Panc1 (cell line): ENCODE results near the gene SPG21.

Experiments used
- POLR2AphosphoS5 ChIP-seq: IDR thresholded peaks from 2 replicates; pipeline ENCODE4 v1.6.1; 2012; ENCODE audit warnings: mild to moderate bottlenecking, low read depth, low read length, moderate library complexity
- SIN3A ChIP-seq: IDR thresholded peaks from 2 replicates; pipeline ENCODE4 v1.6.1; 2012; ENCODE audit warnings: low read depth, mild to moderate bottlenecking, low read length, moderate library complexity, borderline replicate concordance; ENCODE audit not compliant: insufficient read depth
- TF ChIP-seq, protein P1 (sequence below): fragments of 450-650 bp; IDR thresholded peaks from 2 replicates; pipeline ENCODE4 v1.5.1; 2017; ENCODE audit warnings: mild to moderate bottlenecking
- TF ChIP-seq, protein P2 (sequence below), 2 experiments: IDR thresholded peaks; 2 replicates each; pipeline ENCODE4 v1.6.1; 2011 to 2012; ENCODE audit warnings: low read depth in 2 of 2, control low read depth in 1 of 2, low read length in 1 of 2, mild to moderate bottlenecking in 1 of 2, moderate library complexity in 1 of 2; ENCODE audit not compliant: insufficient read depth in 1 of 2

DNA sequence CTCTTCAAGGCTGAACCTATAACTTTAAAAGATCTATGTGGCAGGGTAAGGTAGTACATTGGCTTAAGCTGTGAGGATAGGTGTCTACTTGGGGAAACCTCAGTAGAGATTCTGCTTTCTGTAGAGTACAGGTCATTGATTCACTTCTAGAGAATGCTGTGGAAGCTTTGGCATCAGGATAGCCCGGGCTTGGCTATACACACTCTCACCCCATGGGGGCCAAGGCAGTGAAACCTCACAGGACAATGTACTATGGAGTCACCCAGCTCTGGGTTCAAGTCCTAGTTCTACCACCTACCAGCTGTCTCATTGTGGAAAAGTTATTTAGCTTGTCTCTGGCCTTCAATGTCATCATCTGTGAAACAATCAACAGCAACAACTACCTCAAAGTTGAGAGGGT is 30.7 kb upstream of the SPG21 start:
- TF ChIP-seq, protein P1, sequence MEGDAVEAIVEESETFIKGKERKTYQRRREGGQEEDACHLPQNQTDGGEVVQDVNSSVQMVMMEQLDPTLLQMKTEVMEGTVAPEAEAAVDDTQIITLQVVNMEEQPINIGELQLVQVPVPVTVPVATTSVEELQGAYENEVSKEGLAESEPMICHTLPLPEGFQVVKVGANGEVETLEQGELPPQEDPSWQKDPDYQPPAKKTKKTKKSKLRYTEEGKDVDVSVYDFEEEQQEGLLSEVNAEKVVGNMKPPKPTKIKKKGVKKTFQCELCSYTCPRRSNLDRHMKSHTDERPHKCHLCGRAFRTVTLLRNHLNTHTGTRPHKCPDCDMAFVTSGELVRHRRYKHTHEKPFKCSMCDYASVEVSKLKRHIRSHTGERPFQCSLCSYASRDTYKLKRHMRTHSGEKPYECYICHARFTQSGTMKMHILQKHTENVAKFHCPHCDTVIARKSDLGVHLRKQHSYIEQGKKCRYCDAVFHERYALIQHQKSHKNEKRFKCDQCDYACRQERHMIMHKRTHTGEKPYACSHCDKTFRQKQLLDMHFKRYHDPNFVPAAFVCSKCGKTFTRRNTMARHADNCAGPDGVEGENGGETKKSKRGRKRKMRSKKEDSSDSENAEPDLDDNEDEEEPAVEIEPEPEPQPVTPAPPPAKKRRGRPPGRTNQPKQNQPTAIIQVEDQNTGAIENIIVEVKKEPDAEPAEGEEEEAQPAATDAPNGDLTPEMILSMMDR = no peak
- TF ChIP-seq POLR2AphosphoS5 (no peak), SIN3A (no peak)
- TF ChIP-seq, protein P2, sequence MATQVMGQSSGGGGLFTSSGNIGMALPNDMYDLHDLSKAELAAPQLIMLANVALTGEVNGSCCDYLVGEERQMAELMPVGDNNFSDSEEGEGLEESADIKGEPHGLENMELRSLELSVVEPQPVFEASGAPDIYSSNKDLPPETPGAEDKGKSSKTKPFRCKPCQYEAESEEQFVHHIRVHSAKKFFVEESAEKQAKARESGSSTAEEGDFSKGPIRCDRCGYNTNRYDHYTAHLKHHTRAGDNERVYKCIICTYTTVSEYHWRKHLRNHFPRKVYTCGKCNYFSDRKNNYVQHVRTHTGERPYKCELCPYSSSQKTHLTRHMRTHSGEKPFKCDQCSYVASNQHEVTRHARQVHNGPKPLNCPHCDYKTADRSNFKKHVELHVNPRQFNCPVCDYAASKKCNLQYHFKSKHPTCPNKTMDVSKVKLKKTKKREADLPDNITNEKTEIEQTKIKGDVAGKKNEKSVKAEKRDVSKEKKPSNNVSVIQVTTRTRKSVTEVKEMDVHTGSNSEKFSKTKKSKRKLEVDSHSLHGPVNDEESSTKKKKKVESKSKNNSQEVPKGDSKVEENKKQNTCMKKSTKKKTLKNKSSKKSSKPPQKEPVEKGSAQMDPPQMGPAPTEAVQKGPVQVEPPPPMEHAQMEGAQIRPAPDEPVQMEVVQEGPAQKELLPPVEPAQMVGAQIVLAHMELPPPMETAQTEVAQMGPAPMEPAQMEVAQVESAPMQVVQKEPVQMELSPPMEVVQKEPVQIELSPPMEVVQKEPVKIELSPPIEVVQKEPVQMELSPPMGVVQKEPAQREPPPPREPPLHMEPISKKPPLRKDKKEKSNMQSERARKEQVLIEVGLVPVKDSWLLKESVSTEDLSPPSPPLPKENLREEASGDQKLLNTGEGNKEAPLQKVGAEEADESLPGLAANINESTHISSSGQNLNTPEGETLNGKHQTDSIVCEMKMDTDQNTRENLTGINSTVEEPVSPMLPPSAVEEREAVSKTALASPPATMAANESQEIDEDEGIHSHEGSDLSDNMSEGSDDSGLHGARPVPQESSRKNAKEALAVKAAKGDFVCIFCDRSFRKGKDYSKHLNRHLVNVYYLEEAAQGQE (IDR thresholded peaks at IDR 0.05; ENCODE audit: insufficient read depth in 1 of 2, low read depth in 2 of 2, low read length in 1 of 2) = no peak
